GM19035 (cell line): ENCODE results near the gene WNK3.

ENCODE experiments used
- ATAC-seq: cut with Tn5 transposase; IDR thresholded peaks from one replicate; pipeline ENCODE4 v1.9.1; 2021; ENCODE audit not compliant: unreplicated experiment

The WNK3 gene

DNA sequence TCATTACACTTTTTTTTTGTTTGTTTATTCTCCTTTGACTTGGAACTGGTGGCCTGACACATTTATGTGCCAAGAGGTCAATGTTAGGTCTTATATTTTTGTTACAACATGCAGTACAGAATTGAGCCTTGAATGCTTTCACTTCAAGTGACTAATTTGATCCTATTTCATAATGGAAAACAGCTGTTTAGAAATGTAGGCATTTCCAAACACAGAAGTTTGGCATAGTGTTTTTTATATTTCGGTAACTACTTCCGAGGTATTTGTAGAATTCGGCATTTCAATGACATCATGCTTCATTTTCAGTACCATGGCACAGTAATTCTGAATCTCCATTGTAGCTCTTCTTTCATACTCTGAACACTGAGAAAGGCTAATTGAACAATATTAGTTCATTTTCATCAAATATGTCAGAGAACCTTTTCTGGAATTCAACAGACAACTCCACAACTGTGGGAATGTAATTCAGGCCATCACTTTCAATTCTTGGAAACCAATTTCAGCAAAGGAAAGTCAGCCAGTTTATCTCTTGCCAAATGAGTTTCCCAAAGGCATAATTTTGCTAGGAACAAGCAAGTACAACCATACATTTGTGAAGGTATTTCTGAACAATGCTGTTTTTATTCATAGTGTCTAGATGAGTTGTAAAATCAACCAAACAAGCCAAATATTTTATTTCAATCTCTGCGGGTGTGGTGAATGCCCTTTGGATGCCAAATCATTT lies 186.2 kb downstream of the WNK3 start:
- ATAC-seq: no peak

DNA sequence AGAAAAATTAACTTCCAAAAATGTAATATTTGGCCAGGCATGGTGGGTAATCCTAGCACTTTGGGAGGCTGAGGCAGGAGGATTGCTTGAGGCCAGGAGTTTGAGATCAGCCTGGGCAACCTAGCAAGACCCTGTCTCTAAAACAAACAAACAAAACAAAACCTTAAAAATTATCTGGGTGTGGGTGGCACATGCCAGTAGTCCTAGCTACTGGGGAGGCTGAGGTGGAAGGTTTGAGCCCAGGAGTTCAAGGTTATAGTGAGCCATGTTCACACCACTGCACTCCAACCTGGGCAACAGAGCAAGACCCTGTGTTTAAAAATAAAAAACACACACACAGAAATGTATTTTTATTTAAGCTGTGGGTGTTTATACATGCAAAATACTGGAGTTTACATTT lies 186.8 kb downstream of the WNK3 start:
- no peak for ATAC-seq

DNA sequence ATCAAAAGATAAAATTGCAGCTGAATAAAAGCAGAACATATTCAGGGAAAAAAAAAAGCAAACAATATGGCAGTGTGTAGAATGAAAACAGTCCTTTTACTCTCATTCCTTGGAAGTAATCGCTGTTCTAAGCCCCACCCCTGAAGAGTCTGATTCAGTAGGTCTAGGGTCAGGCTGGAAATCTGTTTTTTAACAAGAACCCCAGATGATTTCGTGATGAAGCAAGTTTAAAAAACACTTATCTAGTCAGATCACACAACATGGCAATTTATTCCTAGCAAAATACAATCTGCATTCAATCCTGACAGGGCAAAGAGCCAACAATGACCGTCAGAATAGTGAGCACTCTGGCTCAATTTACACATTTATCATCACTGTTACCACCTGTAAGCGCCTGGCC lies 190.9 kb downstream of the WNK3 start:
- no peak for ATAC-seq

DNA sequence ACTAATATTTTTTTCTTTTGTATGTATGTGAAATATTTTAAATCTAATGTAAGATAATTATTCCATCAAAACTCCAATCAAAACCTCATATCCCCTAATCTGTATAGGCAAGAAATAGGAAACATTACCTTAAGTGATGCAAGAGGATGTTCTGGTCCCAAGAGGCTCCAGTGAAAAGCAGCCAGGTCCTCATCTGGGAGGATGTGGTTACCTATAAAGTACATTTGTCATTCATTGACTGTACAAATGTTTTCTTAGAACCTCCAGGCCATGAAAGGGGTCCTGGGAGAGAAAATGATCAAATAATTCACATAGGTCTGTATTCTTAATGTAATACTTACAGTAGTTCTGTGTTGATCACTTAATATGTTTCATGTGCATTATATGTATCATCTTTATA lies 200.3 kb downstream of the WNK3 start:
- ATAC-seq: no peak
